Measurements from ENCODE around the gene DYRK3. TPM values are rescaled to one million over a fixed set of nuclear protein-coding genes. Genes with fewer than 3 reads are reported as not detected.

The DYRK3 gene
- total and polyA plus RNA-seq, 2 of the 13 experiments (the other 11 are each of a cell fraction or from before 2014, with no cell fraction given) = 0.48 to 2.8 TPM

DNA sequence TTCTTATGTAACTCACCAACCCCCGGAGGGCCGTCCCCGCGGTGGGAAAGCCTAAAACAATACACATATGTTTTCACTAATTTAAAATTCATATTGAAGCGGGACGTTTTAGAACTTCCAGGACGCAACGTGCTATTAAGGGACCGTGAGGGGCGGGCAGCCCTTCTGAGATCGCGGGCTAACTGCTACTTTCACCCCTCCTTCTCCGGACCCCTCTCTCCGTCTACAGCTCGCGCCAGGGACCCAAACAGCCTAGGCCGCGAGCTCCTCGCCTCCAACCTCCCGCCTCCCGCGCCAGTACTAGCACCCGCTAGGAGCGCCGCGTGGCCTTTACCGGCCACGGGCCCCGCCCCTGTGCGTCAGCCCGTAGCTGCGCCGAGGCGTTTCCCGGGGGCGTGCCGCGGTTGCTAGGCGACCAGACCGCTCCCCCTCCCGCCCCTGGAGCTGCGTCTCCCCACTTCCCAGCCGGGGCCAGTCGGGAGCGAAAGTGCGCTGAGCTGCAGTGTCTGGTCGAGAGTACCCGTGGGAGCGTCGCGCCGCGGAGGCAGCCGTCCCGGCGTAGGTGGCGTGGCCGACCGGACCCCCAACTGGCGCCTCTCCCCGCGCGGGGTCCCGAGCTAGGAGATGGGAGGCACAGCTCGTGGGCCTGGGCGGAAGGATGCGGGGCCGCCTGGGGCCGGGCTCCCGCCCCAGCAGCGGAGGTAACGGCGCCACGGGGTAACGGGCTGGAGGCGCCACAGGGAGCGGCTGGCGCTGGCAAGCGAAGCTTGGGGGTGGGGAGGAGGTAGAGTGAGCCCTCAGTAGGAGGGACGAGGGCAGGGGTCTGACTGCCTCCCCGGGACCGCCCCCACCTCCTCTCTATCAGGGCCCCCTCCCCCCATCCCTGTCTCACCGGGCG, at the start of gene DYRK3 (continued):
- peak; percentile 83 for TF ChIP-seq ZNF547 (CRISPR knock-in tag; IDR thresholded peaks at IDR 0.05)
- no peak for TF ChIP-seq JUNB (CRISPR knock-in tag; IDR thresholded peaks at IDR 0.05; ENCODE audit: borderline replicate concordance)
- TF ChIP-seq FIP1L1 (IDR thresholded peaks at IDR 0.05; ENCODE audit: borderline replicate concordance, insufficient read depth, low read depth, low read length) = no peak
- TF ChIP-seq, protein P1, sequence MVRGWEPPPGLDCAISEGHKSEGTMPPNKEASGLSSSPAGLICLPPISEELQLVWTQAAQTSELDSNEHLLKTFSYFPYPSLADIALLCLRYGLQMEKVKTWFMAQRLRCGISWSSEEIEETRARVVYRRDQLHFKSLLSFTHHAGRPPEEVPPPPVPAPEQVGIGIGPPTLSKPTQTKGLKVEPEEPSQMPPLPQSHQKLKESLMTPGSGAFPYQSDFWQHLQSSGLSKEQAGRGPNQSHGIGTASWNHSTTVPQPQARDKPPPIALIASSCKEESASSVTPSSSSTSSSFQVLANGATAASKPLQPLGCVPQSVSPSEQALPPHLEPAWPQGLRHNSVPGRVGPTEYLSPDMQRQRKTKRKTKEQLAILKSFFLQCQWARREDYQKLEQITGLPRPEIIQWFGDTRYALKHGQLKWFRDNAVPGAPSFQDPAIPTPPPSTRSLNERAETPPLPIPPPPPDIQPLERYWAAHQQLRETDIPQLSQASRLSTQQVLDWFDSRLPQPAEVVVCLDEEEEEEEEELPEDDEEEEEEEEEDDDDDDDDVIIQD (CRISPR knock-in tag; IDR thresholded peaks at IDR 0.05; ENCODE audit: low read depth) = no peak
- TF ChIP-seq ZBTB3 (CRISPR knock-in tag; IDR thresholded peaks at IDR 0.05; ENCODE audit: borderline replicate concordance, low read depth) = 0 out of 2 replicates have a peak, but pooled peaks have one; percentile 58
- no peak for TF ChIP-seq HHEX (CRISPR knock-in tag; IDR thresholded peaks at IDR 0.05)
- TF ChIP-seq EED (CRISPR knock-in tag; IDR thresholded peaks at IDR 0.05) = no peak; the same call in 1 of the 2 replicates
- TF ChIP-seq ZBTB7B (CRISPR knock-in tag; IDR thresholded peaks at IDR 0.05) = peak; percentile 32
- TF ChIP-seq, protein P2, sequence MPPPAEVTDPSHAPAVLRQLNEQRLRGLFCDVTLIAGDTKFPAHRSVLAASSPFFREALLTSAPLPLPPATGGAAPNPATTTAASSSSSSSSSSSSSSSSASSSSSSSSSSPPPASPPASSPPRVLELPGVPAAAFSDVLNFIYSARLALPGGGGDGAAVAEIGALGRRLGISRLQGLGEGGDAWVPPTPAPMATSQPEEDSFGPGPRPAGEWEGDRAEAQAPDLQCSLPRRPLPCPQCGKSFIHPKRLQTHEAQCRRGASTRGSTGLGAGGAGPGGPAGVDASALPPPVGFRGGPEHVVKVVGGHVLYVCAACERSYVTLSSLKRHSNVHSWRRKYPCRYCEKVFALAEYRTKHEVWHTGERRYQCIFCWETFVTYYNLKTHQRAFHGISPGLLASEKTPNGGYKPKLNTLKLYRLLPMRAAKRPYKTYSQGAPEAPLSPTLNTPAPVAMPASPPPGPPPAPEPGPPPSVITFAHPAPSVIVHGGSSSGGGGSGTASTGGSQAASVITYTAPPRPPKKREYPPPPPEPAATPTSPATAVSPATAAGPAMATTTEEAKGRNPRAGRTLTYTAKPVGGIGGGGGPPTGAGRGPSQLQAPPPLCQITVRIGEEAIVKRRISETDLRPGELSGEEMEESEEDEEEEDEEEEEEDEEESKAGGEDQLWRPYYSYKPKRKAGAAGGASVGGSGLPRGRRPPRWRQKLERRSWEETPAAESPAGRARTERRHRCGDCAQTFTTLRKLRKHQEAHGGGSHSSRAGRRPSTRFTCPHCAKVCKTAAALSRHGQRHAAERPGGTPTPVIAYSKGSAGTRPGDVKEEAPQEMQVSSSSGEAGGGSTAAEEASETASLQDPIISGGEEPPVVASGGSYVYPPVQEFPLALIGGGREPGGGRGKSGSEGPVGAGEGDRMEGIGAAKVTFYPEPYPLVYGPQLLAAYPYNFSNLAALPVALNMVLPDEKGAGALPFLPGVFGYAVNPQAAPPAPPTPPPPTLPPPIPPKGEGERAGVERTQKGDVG (CRISPR knock-in tag; IDR thresholded peaks at IDR 0.05; ENCODE audit: borderline replicate concordance) = peak; percentile 87; the same call in 1 of the 2 replicates
- TF ChIP-seq SMAD3 (CRISPR knock-in tag; IDR thresholded peaks at IDR 0.05) = no peak
- TF ChIP-seq, protein P3, sequence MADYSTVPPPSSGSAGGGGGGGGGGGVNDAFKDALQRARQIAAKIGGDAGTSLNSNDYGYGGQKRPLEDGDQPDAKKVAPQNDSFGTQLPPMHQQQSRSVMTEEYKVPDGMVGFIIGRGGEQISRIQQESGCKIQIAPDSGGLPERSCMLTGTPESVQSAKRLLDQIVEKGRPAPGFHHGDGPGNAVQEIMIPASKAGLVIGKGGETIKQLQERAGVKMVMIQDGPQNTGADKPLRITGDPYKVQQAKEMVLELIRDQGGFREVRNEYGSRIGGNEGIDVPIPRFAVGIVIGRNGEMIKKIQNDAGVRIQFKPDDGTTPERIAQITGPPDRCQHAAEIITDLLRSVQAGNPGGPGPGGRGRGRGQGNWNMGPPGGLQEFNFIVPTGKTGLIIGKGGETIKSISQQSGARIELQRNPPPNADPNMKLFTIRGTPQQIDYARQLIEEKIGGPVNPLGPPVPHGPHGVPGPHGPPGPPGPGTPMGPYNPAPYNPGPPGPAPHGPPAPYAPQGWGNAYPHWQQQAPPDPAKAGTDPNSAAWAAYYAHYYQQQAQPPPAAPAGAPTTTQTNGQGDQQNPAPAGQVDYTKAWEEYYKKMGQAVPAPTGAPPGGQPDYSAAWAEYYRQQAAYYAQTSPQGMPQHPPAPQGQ (CRISPR knock-in tag; IDR thresholded peaks at IDR 0.05; ENCODE audit: borderline replicate concordance) = no peak
- TF ChIP-seq PHB2 (IDR thresholded peaks at IDR 0.05; ENCODE audit: partially characterized antibody) = no peak
- TF ChIP-seq IKZF1 (IDR thresholded peaks at IDR 0.05) = no peak
- TF ChIP-seq ZKSCAN5 (CRISPR knock-in tag; IDR thresholded peaks at IDR 0.05) = no peak
- TF ChIP-seq ZNF709 (CRISPR knock-in tag; IDR thresholded peaks at IDR 0.05) = peak; percentile 72; the same call in 1 of the 2 replicates
- TF ChIP-seq ZFP82 (CRISPR knock-in tag; IDR thresholded peaks at IDR 0.05; ENCODE audit: borderline replicate concordance) = no peak
- TF ChIP-seq GPN1 (CRISPR knock-in tag; IDR thresholded peaks at IDR 0.05; ENCODE audit: borderline replicate concordance) = no peak
- TF ChIP-seq ZNF768 (CRISPR knock-in tag; IDR thresholded peaks at IDR 0.05) = no peak
- TF ChIP-seq ERF (CRISPR knock-in tag; IDR thresholded peaks at IDR 0.05) = peak; percentile 59; the same call in 1 of the 2 replicates
- TF ChIP-seq NBN (conservative IDR thresholded peaks at IDR 0.05) = no peak
- no peak for TF ChIP-seq ZNF724P (CRISPR knock-in tag; IDR thresholded peaks at IDR 0.05; ENCODE audit: borderline replicate concordance)
- TF ChIP-seq, protein P4, sequence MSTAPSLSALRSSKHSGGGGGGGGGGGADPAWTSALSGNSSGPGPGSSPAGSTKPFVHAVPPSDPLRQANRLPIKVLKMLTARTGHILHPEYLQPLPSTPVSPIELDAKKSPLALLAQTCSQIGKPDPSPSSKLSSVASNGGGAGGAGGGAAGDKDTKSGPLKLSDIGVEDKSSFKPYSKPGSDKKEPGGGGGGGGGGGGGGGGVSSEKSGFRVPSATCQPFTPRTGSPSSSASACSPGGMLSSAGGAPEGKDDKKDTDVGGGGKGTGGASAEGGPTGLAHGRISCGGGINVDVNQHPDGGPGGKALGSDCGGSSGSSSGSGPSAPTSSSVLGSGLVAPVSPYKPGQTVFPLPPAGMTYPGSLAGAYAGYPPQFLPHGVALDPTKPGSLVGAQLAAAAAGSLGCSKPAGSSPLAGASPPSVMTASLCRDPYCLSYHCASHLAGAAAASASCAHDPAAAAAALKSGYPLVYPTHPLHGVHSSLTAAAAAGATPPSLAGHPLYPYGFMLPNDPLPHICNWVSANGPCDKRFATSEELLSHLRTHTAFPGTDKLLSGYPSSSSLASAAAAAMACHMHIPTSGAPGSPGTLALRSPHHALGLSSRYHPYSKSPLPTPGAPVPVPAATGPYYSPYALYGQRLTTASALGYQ (CRISPR knock-in tag; IDR thresholded peaks at IDR 0.05) = no peak
